CD14-positive monocyte (primary cell): ENCODE measurements around the gene LRRK1. TPM values are rescaled to one million over a fixed set of nuclear protein-coding genes. Genes with fewer than 3 reads are reported as not detected.

Experiments used
- DNase-seq, 3 donors: peaks; one replicate each; pipeline ENCODE4 v3.0.0-alpha.2; 2011 to 2022
- H2AFZ ChIP-seq: 2 replicates; pipeline ENCODE4 v1.6.0; 2012; ENCODE audit warnings: mild to moderate bottlenecking, low read depth, low read length, inconsistent platforms; ENCODE audit not compliant: insufficient read depth, poor library complexity, severe bottlenecking
- H3K27ac ChIP-seq, 2 donors: 1 replicate in 1 of 2; 2 replicates in 1 of 2; pipeline ENCODE4 v1.5.1; 2012 to 2013; ENCODE audit warnings: low read length in 2 of 2, control low read depth in 1 of 2, inconsistent platforms in 1 of 2, low read depth in 1 of 2, mild to moderate bottlenecking in 1 of 2
- H3K27me3 ChIP-seq, 2 donors: one replicate each; pipeline versions ENCODE4 v1.6.0 to v1.6.1; 2011 to 2013; ENCODE audit warnings: low read length in 2 of 2; ENCODE audit not compliant: control insufficient read depth in 2 of 2, insufficient read depth in 2 of 2
- H3K36me3 ChIP-seq, 2 donors: replicated peaks in 1 of 2; 1 replicate in 1 of 2; 2 replicates in 1 of 2; pipeline versions ENCODE4 v1.5.1 to v1.6.1; 2012 to 2013; ENCODE audit warnings: low read length in 2 of 2, control low read depth in 1 of 2, inconsistent platforms in 1 of 2, mild to moderate bottlenecking in 1 of 2; ENCODE audit not compliant: insufficient read depth in 2 of 2, control insufficient read depth in 1 of 2
- H3K4me1 ChIP-seq, 2 donors: 1 replicate in 1 of 2; 2 replicates in 1 of 2; pipeline versions ENCODE4 v1.5.1 to v1.6.1; 2012 to 2013; ENCODE audit warnings: low read length in 2 of 2, control low read depth in 1 of 2, inconsistent platforms in 1 of 2, mild to moderate bottlenecking in 1 of 2, moderate library complexity in 1 of 2; ENCODE audit not compliant: insufficient read depth in 2 of 2, control insufficient read depth in 1 of 2
- H3K4me2 ChIP-seq: replicated peaks from 2 replicates; pipeline ENCODE3; 2012; ENCODE audit warnings: low read length, moderate library complexity, mild to moderate bottlenecking; ENCODE audit not compliant: poor library complexity, severe bottlenecking; ENCODE audit errors: extremely low read depth
- H3K4me3 ChIP-seq, 3 experiments: fragments of 200-600 bp in 1 of 3; sonication (generic) in 1 of 3; replicated peaks in 1 of 3; 1 replicate in 2 of 3; 2 replicates in 1 of 3; pipeline ENCODE4 v1.5.1; 2011 to 2013; ENCODE audit warnings: low read length in 3 of 3, mild to moderate bottlenecking in 3 of 3, control low read depth in 2 of 3, low read depth in 2 of 3, inconsistent platforms in 1 of 3, moderate library complexity in 1 of 3
- H3K79me2 ChIP-seq: 2 replicates; pipeline ENCODE4 v1.6.0; 2012; ENCODE audit warnings: mild to moderate bottlenecking, control low read depth, inconsistent platforms, low read length, moderate library complexity; ENCODE audit not compliant: insufficient read depth
- H3K9ac ChIP-seq: 2 replicates; pipeline ENCODE4 v1.6.0; 2017; ENCODE audit warnings: low read length, mild to moderate bottlenecking; ENCODE audit not compliant: insufficient read depth, poor library complexity, severe bottlenecking
- H3K9me3 ChIP-seq, 2 donors: replicated peaks in 1 of 2; 1 replicate in 1 of 2; 2 replicates in 1 of 2; pipeline versions ENCODE4 v1.5.1 to v1.6.1; 2012 to 2013; ENCODE audit warnings: low read length in 2 of 2, control low read depth in 1 of 2; ENCODE audit not compliant: control insufficient read depth in 1 of 2, insufficient read depth in 1 of 2
- H4K20me1 ChIP-seq: 2 replicates; pipeline ENCODE4 v1.6.0; 2012; ENCODE audit warnings: mild to moderate bottlenecking, low read length, control low read depth, moderate library complexity; ENCODE audit not compliant: insufficient read depth
- H3K27ac Mint-ChIP-seq, 7 donors: one replicate each; pipeline ENCODE4 v1.8.0; 2020; ENCODE audit warnings: mild to moderate bottlenecking in 7 of 7, mixed read lengths in 7 of 7, moderate library complexity in 6 of 7, inconsistent platforms in 2 of 7
- H3K27me3 Mint-ChIP-seq, 3 donors: one replicate each; pipeline ENCODE4 v1.8.0; 2021 to 2022; ENCODE audit warnings: low read depth in 3 of 3, mild to moderate bottlenecking in 3 of 3, mixed read lengths in 3 of 3, moderate library complexity in 3 of 3, inconsistent platforms in 1 of 3
- H3K36me3 Mint-ChIP-seq, 2 donors: one replicate each; pipeline ENCODE4 v1.8.0; 2020; ENCODE audit warnings: mixed read lengths in 2 of 2, inconsistent platforms in 1 of 2, mild to moderate bottlenecking in 1 of 2
- H3K4me1 Mint-ChIP-seq: one replicate; pipeline ENCODE4 v1.8.0; 2020; ENCODE audit warnings: mild to moderate bottlenecking, mixed read lengths
- H3K4me3 Mint-ChIP-seq, 2 donors: one replicate each; pipeline ENCODE4 v1.8.0; 2020; ENCODE audit warnings: mild to moderate bottlenecking in 2 of 2, mixed read lengths in 2 of 2, moderate library complexity in 1 of 2
- H3K9me3 Mint-ChIP-seq, 7 donors: one replicate each; pipeline ENCODE4 v1.8.0; 2020 to 2022; ENCODE audit warnings: mixed read lengths in 7 of 7, mild to moderate bottlenecking in 6 of 7, moderate library complexity in 6 of 7, inconsistent platforms in 2 of 7
- CTCF ChIP-seq: fragments of 200-600 bp; IDR thresholded peaks from one replicate; pipeline ENCODE4 v1.8.0; 2022; ENCODE audit warnings: antibody characterized with exemption, mild to moderate bottlenecking
- WGBS: methylation state at CpG from one replicate; pipeline ENCODE4 v1.1.5; 2013; ENCODE audit warnings: missing lambda C conversion rate; ENCODE audit not compliant: insufficient coverage; 5-methylcytosine and 5-hydroxymethylcytosine counted together
- intact Hi-C, 2 donors: fragments of 100-400 bp; cut with micrococcal nuclease; formaldehyde crosslinking; loops; one replicate each; pipeline versions ENCODE4 v1.15.0 to v1.15.1; 2023
- polyA plus RNA-seq, 3 donors: library from polyadenylated mRNA; depleted of rRNA in 1 of 3; unstranded in 2 of 3; stranded (reverse) in 1 of 3; fragments of 300-500 nt in 2 of 3; fragments of >200 nt in 1 of 3; fragmentation: Illumina TruSeq in 2 of 3; gene quantifications; 1 replicate in 2 of 3; 2 replicates in 1 of 3; pipeline ENCODE4 v1.2.3, GENCODE V29; 2012 to 2021

LRRK1 gene
- polyA plus RNA-seq, 3 donors: 1.7 to 18.9 (median 5.4) TPM

- H2AFZ ChIP-seq: no peak overlapping the region
- no peak for TF ChIP-seq CTCF
- Mint-ChIP-seq H3K4me1 (peaks cover 8% of the 10 kb centered on the region), H3K9me3 (peaks cover 0 to 9% (median 3%) of the 10 kb centered on the region in 7 donors), H3K36me3 (no peaks in the 10 kb centered on the region), H3K27me3 (peaks cover 76 to 91% (median 77%) of the 10 kb centered on the region in 3 donors), H3K27ac (no peak overlapping the region), H3K4me3 (peak overlapping the region in 1 of 2 donors; percentile 83)
- H3K4me1 ChIP-seq: peaks cover 0 to 12% of the 10 kb centered on the region in 2 donors
- peaks cover 64 to 87% of the 10 kb centered on the region in 2 donors for H3K27me3 ChIP-seq
- no peak overlapping the region for H3K4me2 ChIP-seq
- H3K9ac ChIP-seq: no peak overlapping the region
- H3K4me3 ChIP-seq: no peak overlapping the region
- no peaks in the 10 kb centered on the region for H3K79me2 ChIP-seq
- DNase-seq: no peak
- H3K9me3 ChIP-seq: peaks cover 0 to 21% of the 10 kb centered on the region in 2 donors
- no peaks in the 10 kb centered on the region for H4K20me1 ChIP-seq
- H3K36me3 ChIP-seq: no peaks in the 10 kb centered on the region
- intact Hi-C loops: no loop called here
- H3K27ac ChIP-seq: no peak overlapping the region
- WGBS: 39% methylated on average over 9 of the region's 10 CpGs
These were observed 38.3 kb upstream of the LRRK1 start for GRCh38 chr15:100880897-100881242.

GRCh38 chr15:100881573-100882336 lies 37.4 kb upstream of the LRRK1 start:
- Histone ChIP-seq H3K36me3 (no peaks in the 10 kb centered on the region), H3K27ac (no peak overlapping the region), H4K20me1 (no peaks in the 10 kb centered on the region), H3K9me3 (peaks cover 0 to 21% of the 10 kb centered on the region in 2 donors), H2AFZ (no peak overlapping the region), H3K4me2 (no peak overlapping the region), H3K27me3 (peaks cover 62 to 82% of the 10 kb centered on the region in 2 donors), H3K9ac (no peak overlapping the region), H3K4me3 (no peak overlapping the region), H3K4me1 (peaks cover 0 to 12% of the 10 kb centered on the region in 2 donors), H3K79me2 (no peaks in the 10 kb centered on the region)
- TF ChIP-seq CTCF: no peak
- peaks cover 0 to 9% (median 3%) of the 10 kb centered on the region in 7 donors for H3K9me3 Mint-ChIP-seq
- peaks cover 80 to 92% (median 80%) of the 10 kb centered on the region in 3 donors for H3K27me3 Mint-ChIP-seq
- H3K27ac Mint-ChIP-seq: no peak overlapping the region
- H3K4me1 Mint-ChIP-seq: peaks cover 8% of the 10 kb centered on the region
- 92% methylated on average over 13 of the region's 14 CpGs for WGBS
- H3K4me3 Mint-ChIP-seq: peak overlapping the region in 1 of 2 donors; percentile 86
- intact Hi-C loops: no loop called here
- H3K36me3 Mint-ChIP-seq: no peaks in the 10 kb centered on the region
- no peak for DNase-seq
